Gastroesophageal sphincter (tissue), 4 donors: ENCODE results near the gene ITPRIPL2. TPM values are rescaled to one million over a fixed set of nuclear protein-coding genes. Genes with fewer than 3 reads are reported as not detected.

Experiments
- ATAC-seq: fragments of 150-250 bp; one replicate; pipeline ENCODE4 v1.9.1; 2016; ENCODE audit warnings: mild to moderate bottlenecking, moderate library complexity
- H3K27ac ChIP-seq, 4 donors: fragments of 200-600 bp; sonication (generic) in 3 of 4; 1 replicate in 3 of 4; 2 replicates in 1 of 4; pipeline ENCODE4 v1.5.1; 2016 to 2019
- H3K27me3 ChIP-seq: fragments of 200-600 bp; sonication (generic); one replicate; pipeline ENCODE4 v1.5.1; 2019
- H3K36me3 ChIP-seq, 2 donors: fragments of 200-600 bp; sonication (generic); one replicate each; pipeline ENCODE4 v1.5.1; 2019; ENCODE audit warnings: control low read depth in 1 of 2
- H3K4me1 ChIP-seq, 3 donors: fragments of 200-600 bp; sonication (generic); 1 replicate in 2 of 3; 2 replicates in 1 of 3; pipeline ENCODE4 v1.5.1; 2016 to 2019; ENCODE audit warnings: control low read depth in 2 of 3
- H3K4me3 ChIP-seq, 2 donors: fragments of 200-600 bp; sonication (generic); one replicate each; pipeline ENCODE4 v1.5.1; 2019; ENCODE audit warnings: mild to moderate bottlenecking in 1 of 2, moderate library complexity in 1 of 2
- H3K9me3 ChIP-seq, 3 donors: fragments of 200-600 bp; sonication (generic); one replicate each; pipeline ENCODE4 v1.5.1; 2017 to 2019; ENCODE audit warnings: control low read depth in 2 of 3
- EP300 ChIP-seq: sonication (generic); formaldehyde crosslinking; IDR thresholded peaks from one replicate; pipeline ENCODE4 v1.6.1; 2017; ENCODE audit warnings: antibody characterized with exemption, mild to moderate bottlenecking
- POLR2A ChIP-seq, 2 donors: fragments of 450-650 bp; IDR thresholded peaks; one replicate each; pipeline ENCODE4 v1.6.1; 2017; ENCODE audit warnings: antibody characterized with exemption in 2 of 2, mild to moderate bottlenecking in 2 of 2, moderate library complexity in 1 of 2
- POLR2AphosphoS5 ChIP-seq: sonication (generic); formaldehyde crosslinking; IDR thresholded peaks from one replicate; pipeline ENCODE4 v1.6.1; 2017; ENCODE audit warnings: antibody characterized with exemption
- WGBS, 2 donors: methylation state at CpG; one replicate each; pipeline ENCODE4 v1.1.5; 2018; ENCODE audit warnings: low coverage in 1 of 2; 5-methylcytosine and 5-hydroxymethylcytosine counted together
- total RNA-seq, 4 donors: library from RNA; depleted of rRNA; stranded (reverse); fragments of >200 nt; gene quantifications; one replicate each; pipeline ENCODE4 v1.1.0, GENCODE V29; 2016
- TF ChIP-seq, protein P1 (sequence below), 4 experiments: fragments of 200-600 bp in 2 of 4; fragments of 450-650 bp in 2 of 4; sonication (generic) in 1 of 4; IDR thresholded peaks; one replicate each; pipeline ENCODE4 v1.5.1; 2017 to 2019; ENCODE audit warnings: antibody characterized with exemption in 4 of 4, mild to moderate bottlenecking in 2 of 4, moderate library complexity in 2 of 4

The ITPRIPL2 gene
- total RNA-seq, 4 donors from 2014 or later: 53.9 to 115 (median 69.2) TPM

DNA sequence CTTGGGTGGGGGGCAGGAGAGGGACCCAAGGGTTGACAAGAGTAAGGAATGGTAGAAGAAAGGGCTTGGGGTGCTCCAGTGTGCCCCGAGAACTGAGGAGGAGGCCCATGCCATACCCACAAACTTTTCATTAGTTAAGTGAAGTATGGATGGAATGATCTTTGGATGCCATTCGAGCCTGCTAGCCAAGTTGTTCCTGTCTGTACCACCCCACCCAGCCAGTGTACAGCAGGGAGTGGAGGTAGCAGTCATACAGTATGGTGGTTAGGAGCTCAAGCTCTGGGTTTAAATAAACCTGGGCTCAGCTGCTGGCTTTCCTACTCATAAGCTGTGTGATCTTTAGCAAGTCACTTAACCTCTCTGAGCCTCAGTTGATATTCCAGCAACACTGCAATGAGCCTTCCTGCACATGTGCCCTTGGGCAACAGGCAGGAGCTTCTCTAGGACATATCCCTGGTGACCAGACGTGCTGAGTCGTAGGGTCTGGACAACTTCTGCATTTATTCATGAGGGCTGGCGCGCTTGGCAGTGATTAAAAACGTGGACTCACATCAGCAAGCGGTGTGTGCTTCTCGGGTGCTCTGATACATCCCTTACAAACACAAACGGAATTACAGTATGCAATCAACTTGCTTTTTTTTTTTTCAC, 22.9 kb downstream of the ITPRIPL2 start:
- 54 to 60% methylated on average over 5 to 9 of the region's 10 CpGs for WGBS, 2 donors
- TF ChIP-seq POLR2A (IDR thresholded peaks at IDR 0.05) (no peak), EP300 (no peak), POLR2AphosphoS5 (no peak)
- TF ChIP-seq, protein P1, sequence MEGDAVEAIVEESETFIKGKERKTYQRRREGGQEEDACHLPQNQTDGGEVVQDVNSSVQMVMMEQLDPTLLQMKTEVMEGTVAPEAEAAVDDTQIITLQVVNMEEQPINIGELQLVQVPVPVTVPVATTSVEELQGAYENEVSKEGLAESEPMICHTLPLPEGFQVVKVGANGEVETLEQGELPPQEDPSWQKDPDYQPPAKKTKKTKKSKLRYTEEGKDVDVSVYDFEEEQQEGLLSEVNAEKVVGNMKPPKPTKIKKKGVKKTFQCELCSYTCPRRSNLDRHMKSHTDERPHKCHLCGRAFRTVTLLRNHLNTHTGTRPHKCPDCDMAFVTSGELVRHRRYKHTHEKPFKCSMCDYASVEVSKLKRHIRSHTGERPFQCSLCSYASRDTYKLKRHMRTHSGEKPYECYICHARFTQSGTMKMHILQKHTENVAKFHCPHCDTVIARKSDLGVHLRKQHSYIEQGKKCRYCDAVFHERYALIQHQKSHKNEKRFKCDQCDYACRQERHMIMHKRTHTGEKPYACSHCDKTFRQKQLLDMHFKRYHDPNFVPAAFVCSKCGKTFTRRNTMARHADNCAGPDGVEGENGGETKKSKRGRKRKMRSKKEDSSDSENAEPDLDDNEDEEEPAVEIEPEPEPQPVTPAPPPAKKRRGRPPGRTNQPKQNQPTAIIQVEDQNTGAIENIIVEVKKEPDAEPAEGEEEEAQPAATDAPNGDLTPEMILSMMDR (IDR thresholded peaks at IDR 0.05): no peak
- Histone ChIP-seq H3K27ac (peak overlapping the region in 1 of 4 donors; percentile 17), H3K36me3 (no peaks in the 10 kb centered on the region), H3K4me3 (no peak overlapping the region), H3K27me3 (no peaks in the 10 kb centered on the region), H3K4me1 (peaks cover 0 to 45% (median 19%) of the 10 kb centered on the region in 3 donors), H3K9me3 (no peaks in the 10 kb centered on the region)
- ATAC-seq: peak; percentile 40

DNA sequence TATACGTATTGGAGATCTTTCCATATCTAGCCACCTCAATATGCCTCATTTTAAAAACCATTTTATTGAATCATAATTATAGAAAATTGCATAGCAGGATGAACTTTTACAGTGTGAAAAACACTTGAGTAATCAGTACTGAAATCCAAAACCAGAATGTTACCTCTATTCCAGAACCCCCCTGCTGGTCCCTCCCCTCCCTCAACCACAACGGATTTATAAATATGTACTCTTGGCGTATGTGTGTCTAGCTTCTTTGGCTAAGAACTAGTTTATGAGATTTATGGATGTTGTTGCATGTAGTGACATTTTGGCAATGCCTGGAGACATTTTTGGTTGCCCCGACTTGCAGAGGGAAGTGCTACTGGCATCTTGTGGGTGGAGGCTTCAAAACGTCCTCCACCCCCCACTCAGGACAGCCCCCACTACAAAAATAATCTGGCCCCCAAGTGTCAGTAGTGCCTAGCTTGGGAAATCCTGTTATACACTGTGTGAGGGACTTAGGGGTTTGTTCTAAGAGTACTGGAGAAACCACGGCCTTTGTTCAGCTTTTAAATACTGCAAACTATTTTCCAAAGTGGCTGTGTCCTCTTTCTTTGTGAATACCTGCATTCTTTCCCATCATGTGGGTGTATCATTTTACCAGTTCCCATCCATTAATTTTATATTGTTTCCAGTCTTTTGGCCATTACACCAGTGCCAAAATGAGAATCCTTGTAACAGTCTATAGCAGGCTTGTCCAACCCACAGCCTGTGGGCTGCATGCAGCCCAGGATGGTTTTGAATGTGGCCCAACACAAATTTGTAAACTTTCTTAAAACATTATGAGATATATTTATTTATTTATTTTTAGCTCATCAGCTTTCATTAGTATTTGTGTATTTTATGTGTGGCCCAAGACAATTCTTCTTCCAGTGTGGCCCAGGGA, 23.7 kb downstream of the ITPRIPL2 start:
- Histone ChIP-seq H3K27ac (peak overlapping the region in 1 of 4 donors; percentile 10), H3K36me3 (no peaks in the 10 kb centered on the region), H3K27me3 (no peaks in the 10 kb centered on the region), H3K4me3 (no peak overlapping the region), H3K9me3 (no peaks in the 10 kb centered on the region), H3K4me1 (peaks cover 0 to 37% (median 11%) of the 10 kb centered on the region in 3 donors)
- no peak for ATAC-seq
- TF ChIP-seq POLR2A (IDR thresholded peaks at IDR 0.05) (no peak), EP300 (no peak), POLR2AphosphoS5 (no peak)
- TF ChIP-seq, protein P1 (IDR thresholded peaks at IDR 0.05): no peak
- WGBS, 2 donors: 29 to 40% methylated on average over 4 to 5 of the region's 6 CpGs

DNA sequence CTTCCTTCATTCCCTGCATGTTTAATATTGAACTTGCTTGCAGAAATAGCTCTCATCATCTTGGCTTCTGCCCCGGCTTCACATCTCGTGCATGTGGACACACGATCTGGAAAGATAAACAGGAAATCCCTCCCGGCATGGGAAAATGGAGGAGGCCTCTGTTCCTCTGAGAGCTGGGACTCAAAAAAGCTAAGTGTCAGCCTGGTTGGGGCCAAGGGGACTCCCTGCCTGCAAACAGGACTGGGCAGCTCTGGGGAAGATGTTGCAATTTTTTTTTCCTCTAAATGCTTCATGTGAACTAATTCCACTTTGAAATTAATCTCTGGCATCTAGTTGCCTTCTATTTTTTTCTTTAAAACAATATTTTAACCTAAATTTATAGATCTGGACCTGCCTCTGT, 24.8 kb downstream of the ITPRIPL2 start:
- 0 to 4% methylated on average over 1 to 4 of the region's 4 CpGs for WGBS, 2 donors
- peak; percentile 90 for ATAC-seq
- peak overlapping the region in 1 of 4 donors; percentile 10 for H3K27ac ChIP-seq
- peaks cover 2% of the 10 kb centered on the region for H3K27me3 ChIP-seq
- H3K4me1 ChIP-seq: peaks cover 0 to 37% (median 11%) of the 10 kb centered on the region in 3 donors
- H3K4me3 ChIP-seq: no peak overlapping the region
- H3K9me3 ChIP-seq: no peaks in the 10 kb centered on the region
- H3K36me3 ChIP-seq: no peaks in the 10 kb centered on the region
- no peak for TF ChIP-seq EP300
- no peak for TF ChIP-seq POLR2AphosphoS5
- TF ChIP-seq, protein P1 (IDR thresholded peaks at IDR 0.05): no peak
- TF ChIP-seq POLR2A (IDR thresholded peaks at IDR 0.05): no peak

DNA sequence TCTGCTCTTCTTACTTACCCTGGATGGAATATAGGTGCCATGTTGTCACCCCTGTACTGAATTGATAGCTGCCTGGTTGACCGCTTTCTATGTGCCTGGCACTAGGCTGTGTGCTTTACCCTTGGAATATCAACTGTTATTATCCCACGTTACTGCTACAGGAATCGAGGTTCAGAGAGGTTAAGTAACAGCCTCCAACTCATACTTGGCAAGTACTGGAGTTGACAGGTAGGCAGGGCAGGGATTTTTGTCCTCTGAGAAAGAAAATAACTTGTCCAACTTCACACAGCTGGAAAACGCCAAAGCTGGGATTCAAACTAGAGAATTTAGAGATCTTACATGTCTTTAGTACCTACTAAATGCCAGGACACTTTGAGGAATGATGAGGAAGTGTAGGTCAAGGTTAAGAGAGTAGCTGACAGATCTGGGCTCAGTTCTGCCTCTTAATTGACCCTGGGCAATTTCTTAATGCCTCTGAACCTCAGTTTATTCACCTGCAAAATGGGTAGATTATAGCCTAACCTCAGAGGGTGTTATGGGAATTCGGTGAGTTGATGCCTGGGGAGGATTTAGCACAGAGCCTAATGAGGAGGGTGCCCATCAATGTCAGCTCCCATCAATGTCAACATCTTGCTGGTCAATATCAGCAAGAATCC, 25.8 kb downstream of the ITPRIPL2 start:
- no peak overlapping the region for H3K4me3 ChIP-seq
- no peak for ATAC-seq
- H3K36me3 ChIP-seq: no peaks in the 10 kb centered on the region
- TF ChIP-seq POLR2A (IDR thresholded peaks at IDR 0.05) (no peak), POLR2AphosphoS5 (no peak), EP300 (no peak)
- TF ChIP-seq, protein P1 (IDR thresholded peaks at IDR 0.05): no peak
- no peaks in the 10 kb centered on the region for H3K9me3 ChIP-seq
- WGBS, 2 donors: 75 to 79% methylated on average over 3 to 4 of the region's 5 CpGs
- peaks cover 6% of the 10 kb centered on the region for H3K27me3 ChIP-seq
- H3K27ac ChIP-seq: peak overlapping the region in 1 of 4 donors; percentile 10
- peaks cover 0 to 37% (median 11%) of the 10 kb centered on the region in 3 donors for H3K4me1 ChIP-seq
